Activated effector memory CD4-positive, alpha-beta T cell treated with Interleukin-2 at 50 U/mL for 16 hours (primary cell): ENCODE data around the gene RDH13.
"Not testable (repeated sequence)": the region's sequence is repeated elsewhere in the genome, so short reads cannot be mapped to it uniquely, and the experiment has no call there.

ENCODE experiments used
- DNase-seq: peaks from one replicate; pipeline ENCODE4 v3.0.0-alpha.2; 2020

Gene RDH13

GRCh38 chr19:55044286-55044685 is 18.7 kb downstream of the RDH13 start:
- no peak for DNase-seq

DNA sequence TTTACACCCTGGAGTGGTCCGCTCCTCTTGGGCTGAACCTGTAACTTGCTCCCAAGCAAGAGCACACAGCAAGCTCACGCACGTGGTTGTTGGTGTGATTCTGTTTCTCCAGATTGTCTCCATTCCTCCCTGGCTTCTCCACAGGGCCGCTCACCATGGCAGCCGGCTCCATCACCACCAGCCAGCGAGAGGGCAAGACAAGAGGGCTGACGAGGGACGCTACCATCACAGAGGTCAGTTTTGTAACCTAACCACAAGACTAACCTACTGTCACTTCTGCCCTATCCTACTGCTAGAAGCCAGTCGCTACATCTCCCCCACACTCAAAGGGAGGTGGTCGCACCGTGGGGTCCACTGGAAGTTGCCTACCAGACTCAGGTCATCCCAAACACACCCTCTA is 20.3 kb downstream of the RDH13 start:
- DNase-seq, result no peak

DNA sequence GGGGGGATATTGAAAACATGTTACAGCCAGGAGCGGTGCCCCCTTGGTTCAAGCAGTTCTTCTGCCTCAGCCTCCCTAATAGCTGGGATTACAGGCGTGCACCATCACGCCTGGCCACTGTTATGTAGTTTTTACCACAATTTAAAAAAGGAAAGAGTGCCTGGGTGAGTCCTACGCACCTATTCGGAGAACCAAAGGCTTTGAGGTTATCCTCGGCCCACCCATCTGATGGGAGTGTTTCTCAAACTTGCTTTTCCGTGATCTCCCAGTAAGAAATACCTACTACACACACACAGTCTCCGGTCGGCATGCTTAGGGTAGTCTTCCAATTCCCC is 20.6 kb downstream of the RDH13 start:
- no peak for DNase-seq

- DNase-seq, result no peak
Measured at GRCh38 chr19:55041627-55042343, 21.2 kb downstream of the RDH13 start.

- no peak for DNase-seq
Measured at GRCh38 chr19:55041244-55041626, 21.7 kb downstream of the RDH13 start.

GRCh38 chr19:55040654-55041053 is 22.3 kb downstream of the RDH13 start:
- not testable (repeated sequence) for DNase-seq

DNA sequence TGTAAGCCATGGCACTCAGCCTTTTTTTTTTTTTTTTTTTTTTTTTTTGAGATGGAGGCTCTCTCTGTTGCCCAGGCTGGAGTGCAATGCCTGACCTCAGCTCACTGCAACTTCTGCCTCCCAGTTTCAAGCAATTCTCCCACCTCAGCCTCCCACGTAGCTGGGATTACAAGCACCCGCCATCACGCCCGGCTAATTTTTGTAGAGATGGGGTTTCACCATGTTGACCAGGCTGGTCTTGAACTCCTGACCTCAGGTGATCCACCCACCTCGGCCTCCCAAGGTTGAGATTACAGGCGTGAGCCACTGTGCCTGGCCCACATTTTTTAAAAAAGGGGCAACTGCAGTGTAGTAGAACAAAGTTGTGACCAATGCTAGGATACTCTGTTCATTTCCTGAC is 25.3 kb downstream of the RDH13 start:
- DNase-seq, result not testable (repeated sequence)

DNA sequence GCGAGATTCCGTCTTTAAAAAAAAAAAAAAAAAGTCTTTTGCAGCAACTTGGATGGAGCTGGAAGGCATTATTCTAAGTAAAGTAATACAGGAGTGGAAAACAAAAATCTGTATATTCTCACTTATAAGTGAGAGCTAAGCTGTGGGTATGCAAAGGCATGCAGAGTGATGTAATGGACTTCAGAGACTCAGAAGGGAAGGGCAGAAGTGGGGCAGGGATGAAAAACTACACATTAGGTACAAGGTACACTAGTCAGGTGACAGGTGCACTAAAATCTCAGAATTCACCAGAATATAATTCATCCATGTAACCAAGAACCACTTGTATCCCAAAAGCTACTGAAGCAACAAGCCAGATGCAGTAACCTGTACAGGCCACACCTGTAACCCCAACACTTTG is 26.9 kb downstream of the RDH13 start:
- no peak for DNase-seq

DNA sequence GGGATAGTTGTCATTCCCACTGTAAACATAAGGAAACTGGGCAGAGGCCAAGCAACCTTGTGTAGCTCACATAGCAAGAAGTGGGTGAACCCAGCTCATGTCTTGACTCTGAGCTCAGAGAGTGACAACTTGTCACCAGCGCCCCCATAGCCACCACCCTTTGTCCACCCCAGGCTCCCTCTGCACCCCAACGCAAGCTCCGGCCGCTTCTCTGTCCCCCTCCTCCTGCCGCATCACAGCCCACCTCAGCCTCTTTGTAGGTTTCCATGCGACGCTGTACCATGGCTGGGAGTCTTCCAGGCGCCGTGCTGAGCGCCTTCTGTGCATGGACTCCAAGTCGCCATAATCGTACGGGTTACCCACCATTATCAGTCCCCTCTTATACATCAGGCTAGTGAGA is 28.2 kb downstream of the RDH13 start:
- DNase-seq, result no peak

- DNase-seq, result not testable (repeated sequence)
Measured at GRCh38 chr19:55032976-55033643, 29.8 kb downstream of the RDH13 start.

DNA sequence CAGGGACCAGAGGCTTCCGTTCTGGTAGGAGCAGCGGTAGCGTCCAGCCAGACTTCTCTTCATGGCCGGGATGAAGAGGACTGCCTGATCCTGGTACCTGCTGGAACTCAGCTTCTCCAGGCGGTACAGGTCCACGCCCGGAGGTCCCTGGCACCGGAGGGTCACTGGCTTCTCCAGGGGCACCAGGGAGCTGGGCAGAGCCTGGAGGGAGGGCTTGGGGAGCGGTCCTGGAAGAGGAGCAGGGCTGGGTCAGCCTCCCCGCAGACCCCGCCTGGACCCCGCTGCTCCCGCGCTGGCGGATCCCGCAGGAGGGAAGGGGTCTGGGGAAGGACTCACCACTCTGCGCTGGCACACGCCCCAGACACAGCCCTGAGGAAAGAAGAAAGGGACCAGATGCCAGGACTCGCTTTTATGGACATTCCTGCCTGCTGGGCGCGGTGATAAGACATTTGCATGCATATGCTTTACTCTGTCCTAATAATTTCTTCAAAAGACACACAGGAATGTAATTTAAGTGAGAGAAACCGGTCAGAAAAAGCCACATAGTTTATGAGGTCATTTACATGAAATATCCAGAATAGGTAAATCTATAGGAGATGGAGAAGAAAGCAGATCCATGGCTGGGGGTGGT is 30.7 kb downstream of the RDH13 start:
- DNase-seq, result no peak

DNA sequence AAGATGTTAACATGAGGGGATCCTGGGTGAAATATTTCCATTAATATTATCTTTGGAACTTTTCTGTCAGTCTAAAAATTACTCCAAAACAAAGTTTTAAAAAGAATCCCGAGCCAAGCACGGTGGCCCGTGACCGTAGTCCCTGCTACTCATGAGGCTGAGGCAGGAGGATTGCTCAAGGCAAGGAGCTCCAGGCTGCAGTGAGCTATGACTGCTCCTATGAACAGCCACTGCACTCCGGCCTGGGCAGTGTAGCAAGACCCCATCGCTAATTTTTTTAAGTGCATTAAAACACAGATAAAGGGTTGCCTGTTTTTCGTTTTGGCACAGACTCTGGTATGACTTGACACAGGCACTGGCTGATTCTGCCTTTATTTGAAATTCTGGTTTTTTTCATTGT is 31.8 kb downstream of the RDH13 start:
- no peak for DNase-seq

- no peak for DNase-seq
Measured at GRCh38 chr19:55028757-55029156, 34.2 kb downstream of the RDH13 start.

DNA sequence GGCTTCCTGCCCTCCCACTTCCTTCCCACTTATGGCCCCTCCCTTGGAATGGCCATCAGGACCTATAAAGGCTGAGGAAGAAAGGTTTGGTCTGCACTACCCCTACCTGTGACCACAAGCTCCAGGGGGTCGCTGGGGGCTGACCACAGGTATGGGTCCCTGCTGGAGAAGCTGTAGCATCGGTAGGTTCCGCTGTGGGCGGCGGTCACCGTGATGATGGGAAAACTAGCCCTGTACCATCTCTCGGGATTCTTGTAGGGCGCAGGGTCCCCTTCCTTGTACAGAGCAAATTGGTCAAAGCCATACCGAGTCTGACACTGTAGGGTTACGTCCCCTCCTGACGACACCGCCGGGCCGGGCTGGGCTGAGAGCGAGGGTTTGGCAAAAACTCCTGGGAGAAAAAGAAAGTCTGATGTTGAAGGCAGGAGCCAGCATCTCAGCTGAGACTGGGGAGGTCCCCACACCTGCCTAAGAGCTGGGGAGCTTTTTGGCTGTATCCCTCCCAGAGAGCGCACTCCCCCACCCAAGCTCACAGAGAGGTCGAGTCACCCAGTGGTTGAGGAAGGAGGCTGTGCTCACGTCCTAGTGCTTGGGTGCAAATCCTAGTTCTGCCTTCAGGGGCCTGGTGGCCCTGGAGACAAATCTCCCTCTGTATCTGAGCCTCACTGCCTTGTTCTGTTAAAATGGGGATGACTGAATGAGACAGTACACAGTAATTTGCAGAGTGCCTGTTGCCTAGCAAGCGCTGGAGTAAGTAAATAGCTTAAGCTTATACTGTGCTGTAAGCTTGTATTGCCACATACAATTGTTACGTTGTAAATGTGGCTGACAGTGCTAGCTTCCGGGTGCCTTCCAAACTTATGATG is 35.2 kb downstream of the RDH13 start:
- DNase-seq, result no peak

- not testable (repeated sequence) for DNase-seq
Measured at GRCh38 chr19:55027140-55027471, 35.8 kb downstream of the RDH13 start.

GRCh38 chr19:55024111-55024510 is 38.8 kb downstream of the RDH13 start:
- DNase-seq, result no peak

- DNase-seq, result not testable (repeated sequence)
Measured at GRCh38 chr19:55020351-55020750, 42.6 kb downstream of the RDH13 start.

DNA sequence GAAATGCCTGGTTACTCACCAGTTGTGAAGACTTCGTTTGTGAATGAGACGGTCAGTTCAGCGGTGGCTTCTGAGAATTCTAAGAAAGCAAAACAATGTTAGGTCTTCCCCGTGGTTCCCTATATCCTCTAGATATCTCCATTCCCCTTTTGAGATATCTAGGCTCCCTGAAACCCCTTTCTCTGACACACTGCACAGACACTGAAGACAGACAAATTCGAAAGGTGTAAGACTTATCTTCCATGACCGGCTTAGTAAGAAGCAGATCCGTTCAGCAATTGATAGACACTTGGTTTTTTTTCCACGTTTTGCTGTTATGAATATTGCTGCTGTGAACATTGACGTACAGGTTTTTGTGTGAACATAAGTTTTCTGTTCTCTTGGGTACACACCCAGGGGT is 44.3 kb downstream of the RDH13 start:
- DNase-seq, result no peak

- DNase-seq, result no peak
Measured at GRCh38 chr19:55018216-55018615, 44.7 kb downstream of the RDH13 start.

GRCh38 chr19:55016017-55016416 is 46.9 kb downstream of the RDH13 start:
- DNase-seq, result no peak

GRCh38 chr19:55015126-55015525 is 47.8 kb downstream of the RDH13 start:
- DNase-seq, result no peak

- DNase-seq, result no peak
Measured at GRCh38 chr19:55014714-55015113, 48.2 kb downstream of the RDH13 start.

GRCh38 chr19:55013596-55013995 is 49.4 kb downstream of the RDH13 start:
- DNase-seq, result no peak

DNA sequence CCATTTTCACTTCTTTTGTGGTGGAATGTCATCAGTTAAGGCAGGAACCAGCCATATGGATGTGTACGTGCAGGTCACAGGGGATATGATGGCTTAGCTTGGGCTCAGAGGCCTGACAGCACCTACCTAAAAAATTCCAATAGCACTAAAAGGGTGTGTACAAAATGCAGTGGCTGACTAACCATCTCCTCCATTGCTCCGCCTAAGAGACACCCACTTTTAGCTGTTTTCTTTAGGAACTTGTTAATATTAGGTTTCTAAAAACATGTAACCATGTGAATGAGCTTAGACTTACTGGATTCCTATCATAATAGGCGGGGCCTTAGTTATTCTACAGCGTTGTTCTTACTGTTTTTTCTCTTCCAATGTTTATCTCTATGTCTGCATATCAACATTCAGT is 50.6 kb downstream of the RDH13 start:
- DNase-seq, result no peak
